H9 (cell line): ENCODE results near the gene PCDHGA12. TPM values are rescaled to one million over a fixed set of nuclear protein-coding genes. Genes with fewer than 3 reads are reported as not detected.

Experiments used
- DNase-seq: peaks from one replicate; pipeline ENCODE4 v3.0.0-alpha.2; 2017
- H2AFZ ChIP-seq: one replicate; pipeline ENCODE4 v1.6.1; 2013; ENCODE audit warnings: mild to moderate bottlenecking, low read length, control low read depth, moderate library complexity
- H2AK5ac ChIP-seq: 2 replicates; pipeline ENCODE4 v1.6.1; 2013; ENCODE audit warnings: low read length, control low read depth, mixed read lengths; ENCODE audit not compliant: insufficient read length
- H2BK120ac ChIP-seq: one replicate; pipeline ENCODE4 v1.6.1; 2013; ENCODE audit warnings: low read depth, mild to moderate bottlenecking, low read length, control low read depth, inconsistent platforms; ENCODE audit not compliant: poor library complexity, severe bottlenecking
- H2BK12ac ChIP-seq: 2 replicates; pipeline ENCODE4 v1.6.1; 2013; ENCODE audit warnings: low read length, control low read depth, mixed read lengths, low read depth; ENCODE audit not compliant: insufficient read length
- H2BK15ac ChIP-seq: 2 replicates; pipeline ENCODE4 v1.6.1; 2013; ENCODE audit warnings: low read depth, low read length, control low read depth
- H2BK20ac ChIP-seq: one replicate; pipeline ENCODE4 v1.6.1; 2013; ENCODE audit warnings: low read depth, mild to moderate bottlenecking, low read length, control low read depth, inconsistent platforms; ENCODE audit not compliant: poor library complexity, severe bottlenecking
- H2BK5ac ChIP-seq: 2 replicates; pipeline ENCODE4 v1.6.1; 2013; ENCODE audit warnings: low read length, control low read depth, mixed read lengths; ENCODE audit not compliant: insufficient read length
- H3K14ac ChIP-seq: 2 replicates; pipeline ENCODE4 v1.6.1; 2013; ENCODE audit warnings: low read length, control low read depth; ENCODE audit not compliant: insufficient read depth
- H3K18ac ChIP-seq: 2 replicates; pipeline ENCODE4 v1.6.1; 2013; ENCODE audit warnings: low read depth, mild to moderate bottlenecking, mixed read lengths, low read length, control low read depth; ENCODE audit not compliant: insufficient read length
- H3K23ac ChIP-seq: 2 replicates; pipeline ENCODE4 v1.6.1; 2013; ENCODE audit warnings: low read length, control low read depth, mixed read lengths, low read depth; ENCODE audit not compliant: insufficient read length
- H3K23me2 ChIP-seq: 2 replicates; pipeline ENCODE4 v1.6.1; 2013; ENCODE audit warnings: low read depth, mild to moderate bottlenecking, mixed read lengths, low read length, control low read depth; ENCODE audit not compliant: insufficient read length, poor library complexity, severe bottlenecking
- H3K27ac ChIP-seq: 2 replicates; pipeline ENCODE4 v1.5.1; 2013; ENCODE audit warnings: low read length, control low read depth, mixed read lengths, low read depth; ENCODE audit not compliant: insufficient read length
- H3K27me3 ChIP-seq: 2 replicates; pipeline ENCODE4 v1.6.1; 2013; ENCODE audit warnings: low read length, control low read depth, inconsistent platforms; ENCODE audit not compliant: insufficient read depth
- H3K4ac ChIP-seq: 2 replicates; pipeline ENCODE4 v1.6.1; 2013; ENCODE audit warnings: low read depth, mild to moderate bottlenecking, control low read depth, inconsistent platforms, low read length, moderate library complexity
- H3K4me1 ChIP-seq: 2 replicates; pipeline ENCODE4 v1.6.1; 2013; ENCODE audit warnings: low read length, control low read depth, inconsistent platforms; ENCODE audit not compliant: insufficient read depth
- H3K4me2 ChIP-seq: 2 replicates; pipeline ENCODE4 v1.6.1; 2013; ENCODE audit warnings: low read length, control low read depth, mixed read lengths; ENCODE audit not compliant: insufficient read length, insufficient read depth
- H3K56ac ChIP-seq: 2 replicates; pipeline ENCODE4 v1.6.1; 2013; ENCODE audit warnings: low read depth, mild to moderate bottlenecking, mixed read lengths, low read length, control low read depth; ENCODE audit not compliant: insufficient read length
- H3K79me1 ChIP-seq: 2 replicates; pipeline ENCODE4 v1.6.1; 2013; ENCODE audit warnings: low read depth, mild to moderate bottlenecking, moderate library complexity, low read length, control low read depth, inconsistent platforms; ENCODE audit not compliant: insufficient read depth, poor library complexity, severe bottlenecking
- H3K79me2 ChIP-seq: 2 replicates; pipeline ENCODE4 v1.6.1; 2013; ENCODE audit warnings: low read length, control low read depth, inconsistent platforms; ENCODE audit not compliant: insufficient read depth
- H3K9ac ChIP-seq: 2 replicates; pipeline ENCODE4 v1.6.1; 2013; ENCODE audit warnings: low read length, control low read depth, mixed read lengths; ENCODE audit not compliant: insufficient read length; ENCODE audit errors: extremely low read depth
- H3K9me3 ChIP-seq: one replicate; pipeline ENCODE4 v1.6.1; 2013; ENCODE audit warnings: low read depth, low read length, inconsistent platforms; ENCODE audit not compliant: control insufficient read depth
- H3T11ph ChIP-seq: one replicate; pipeline ENCODE4 v1.6.1; 2013; ENCODE audit warnings: mild to moderate bottlenecking, low read length, control low read depth, inconsistent platforms
- H4K20me1 ChIP-seq: one replicate; pipeline ENCODE4 v1.6.1; 2013; ENCODE audit not compliant: control insufficient read depth, insufficient read length, insufficient read depth
- H4K5ac ChIP-seq: 2 replicates; pipeline ENCODE4 v1.6.1; 2013; ENCODE audit warnings: low read depth, mild to moderate bottlenecking, mixed read lengths, low read length, control low read depth; ENCODE audit not compliant: insufficient read length
- H4K8ac ChIP-seq: replicated peaks from 2 replicates; pipeline ENCODE4 v1.6.1; 2013; ENCODE audit warnings: low read length, control low read depth, mixed read lengths, low read depth; ENCODE audit not compliant: insufficient read length
- H4K91ac ChIP-seq: 2 replicates; pipeline ENCODE4 v1.6.1; 2013; ENCODE audit warnings: low read depth, mild to moderate bottlenecking, moderate library complexity, mixed read lengths, low read length, control low read depth; ENCODE audit not compliant: insufficient read length
- H3K27ac Mint-ChIP-seq, 3 experiments: 2 replicates in 2 of 3; 3 replicates in 1 of 3; pipeline ENCODE4 v1.8.0; 2020 to 2021; ENCODE audit warnings: mixed read lengths in 3 of 3, mild to moderate bottlenecking in 1 of 3, moderate library complexity in 1 of 3
- H3K27me3 Mint-ChIP-seq: 2 replicates; pipeline ENCODE4 v1.8.0; 2021; ENCODE audit warnings: low read depth, mild to moderate bottlenecking, moderate library complexity, mixed read lengths
- H3K36me3 Mint-ChIP-seq, 3 experiments: 2 replicates in 2 of 3; 3 replicates in 1 of 3; pipeline ENCODE4 v1.8.0; 2020 to 2021; ENCODE audit warnings: low read depth in 3 of 3, mixed read lengths in 3 of 3; ENCODE audit not compliant: insufficient read depth in 1 of 3
- H3K4me1 Mint-ChIP-seq, 2 experiments: 2 replicates each; pipeline ENCODE4 v1.8.0; 2020; ENCODE audit warnings: mixed read lengths in 2 of 2
- H3K4me3 Mint-ChIP-seq, 2 experiments: 2 replicates in 1 of 2; 3 replicates in 1 of 2; pipeline ENCODE4 v1.8.0; 2020 to 2021; ENCODE audit warnings: mild to moderate bottlenecking in 2 of 2, mixed read lengths in 2 of 2, moderate library complexity in 1 of 2
- H3K9me3 Mint-ChIP-seq, 2 experiments: 2 replicates in 1 of 2; 3 replicates in 1 of 2; pipeline ENCODE4 v1.8.0; 2020; ENCODE audit warnings: mild to moderate bottlenecking in 2 of 2, mixed read lengths in 2 of 2, moderate library complexity in 1 of 2
- CTCF ChIP-seq: fragments of 200-600 bp; sonication (generic); conservative IDR thresholded peaks from 3 replicates; pipeline ENCODE4 v1.8.0; 2021; ENCODE audit warnings: antibody characterized with exemption, mild to moderate bottlenecking
- WGBS: extraction: QIAGEN DNeasy Blood & Tissue Kit; methylation state at CpG from one replicate; pipeline ENCODE4 v1.1.7; 2013; ENCODE audit warnings: missing lambda C conversion rate, low lambda C conversion rate, mixed read lengths; ENCODE audit not compliant: insufficient read length; ENCODE audit errors: extremely low coverage; 5-methylcytosine and 5-hydroxymethylcytosine counted together
- total RNA-seq: library from RNA; stranded (reverse); gene quantifications from 2 replicates; pipeline ENCODE4 v1.2.1, GENCODE V29; 2021

Gene PCDHGA12
- total RNA-seq, 1 experiment from 2014 or later: 1.3 TPM

GRCh38 chr5:141465351-141465750, 35.0 kb downstream of the PCDHGA12 start:
- Histone ChIP-seq H3K4ac (no peak overlapping the region), H3K14ac (no peak overlapping the region), H3K79me1 (no peaks in the 10 kb centered on the region), H3K27me3 (no peaks in the 10 kb centered on the region), H3K27ac (no peak overlapping the region), H2BK20ac (no peak overlapping the region), H2BK5ac (no peak overlapping the region), H2BK12ac (no peak overlapping the region), H3K4me1 (no peaks in the 10 kb centered on the region), H3K4me2 (no peak overlapping the region), H2BK120ac (no peak overlapping the region), H4K8ac (no peak overlapping the region), H2BK15ac (no peak overlapping the region), H3K79me2 (no peaks in the 10 kb centered on the region), H4K20me1 (no peaks in the 10 kb centered on the region), H3K56ac (no peak overlapping the region), H3K9ac (no peak overlapping the region), H2AK5ac (no peak overlapping the region), H2AFZ (no peak overlapping the region), H4K5ac (no peak overlapping the region), H3T11ph (no peak overlapping the region), H4K91ac (no peak overlapping the region), H3K23ac (no peak overlapping the region), H3K18ac (no peak overlapping the region), H3K9me3 (no peaks in the 10 kb centered on the region), H3K23me2 (no peaks in the 10 kb centered on the region)
- no peaks in the 10 kb centered on the region for H3K36me3 Mint-ChIP-seq
- no peak overlapping the region for H3K27ac Mint-ChIP-seq
- H3K4me3 Mint-ChIP-seq: no peak overlapping the region
- no peaks in the 10 kb centered on the region for H3K4me1 Mint-ChIP-seq
- WGBS: no CpG with 5 or more reads among the region's 3 CpGs
- no peak for TF ChIP-seq CTCF
- H3K27me3 Mint-ChIP-seq: no peaks in the 10 kb centered on the region
- no peak for DNase-seq
- no peaks in the 10 kb centered on the region for H3K9me3 Mint-ChIP-seq
